HUES6 (cell line): ENCODE data around the gene SLC7A14.

Source experiments
- H3K27ac ChIP-seq: 2 replicates; pipeline ENCODE4 v1.7.0; 2013; ENCODE audit warnings: low read depth, mild to moderate bottlenecking, low read length, inconsistent platforms
- H3K27me3 ChIP-seq: 2 replicates; pipeline ENCODE4 v1.6.1; 2013; ENCODE audit warnings: low read length; ENCODE audit not compliant: control insufficient read depth, insufficient read depth
- H3K36me3 ChIP-seq: 2 replicates; pipeline ENCODE4 v1.6.1; 2013; ENCODE audit warnings: low read length; ENCODE audit not compliant: control insufficient read depth, insufficient read depth
- H3K4me1 ChIP-seq: 2 replicates; pipeline ENCODE4 v1.6.1; 2013; ENCODE audit warnings: low read length; ENCODE audit not compliant: control insufficient read depth, insufficient read depth
- H3K4me3 ChIP-seq: 2 replicates; pipeline ENCODE4 v1.5.1; 2013; ENCODE audit warnings: low read depth, low read length
- H3K9ac ChIP-seq: one replicate; pipeline ENCODE4 v1.6.1; 2013; ENCODE audit warnings: mild to moderate bottlenecking, low read length
- H3K9me3 ChIP-seq: 2 replicates; pipeline ENCODE4 v1.6.1; 2013; ENCODE audit warnings: low read depth, low read length; ENCODE audit not compliant: control insufficient read depth, insufficient read depth

Gene SLC7A14

GRCh38 chr3:170611751-170612150 lies 25.9 kb upstream of the SLC7A14 start:
- H3K27me3 ChIP-seq: no peaks in the 10 kb centered on the region
- no peak overlapping the region for H3K9ac ChIP-seq
- no peaks in the 10 kb centered on the region for H3K36me3 ChIP-seq
- H3K9me3 ChIP-seq: no peaks in the 10 kb centered on the region
- no peaks in the 10 kb centered on the region for H3K4me1 ChIP-seq
- H3K4me3 ChIP-seq: no peak overlapping the region
- no peak overlapping the region for H3K27ac ChIP-seq

- no peaks in the 10 kb centered on the region for H3K36me3 ChIP-seq
- H3K27ac ChIP-seq: no peak overlapping the region
- H3K9me3 ChIP-seq: no peaks in the 10 kb centered on the region
- H3K27me3 ChIP-seq: no peaks in the 10 kb centered on the region
- no peak overlapping the region for H3K9ac ChIP-seq
- no peaks in the 10 kb centered on the region for H3K4me1 ChIP-seq
- no peak overlapping the region for H3K4me3 ChIP-seq
Measured at GRCh38 chr3:170610321-170610884, 24.5 kb upstream of the SLC7A14 start.

- Histone ChIP-seq H3K4me1 (no peaks in the 10 kb centered on the region), H3K36me3 (no peaks in the 10 kb centered on the region), H3K9ac (no peak overlapping the region), H3K27ac (no peak overlapping the region), H3K4me3 (no peak overlapping the region), H3K9me3 (no peaks in the 10 kb centered on the region), H3K27me3 (no peaks in the 10 kb centered on the region)
Measured at GRCh38 chr3:170608475-170608874, 22.6 kb upstream of the SLC7A14 start.

GRCh38 chr3:170606675-170607074 lies 20.8 kb upstream of the SLC7A14 start:
- no peak overlapping the region for H3K9ac ChIP-seq
- H3K36me3 ChIP-seq: no peaks in the 10 kb centered on the region
- no peaks in the 10 kb centered on the region for H3K9me3 ChIP-seq
- no peaks in the 10 kb centered on the region for H3K27me3 ChIP-seq
- no peak overlapping the region for H3K27ac ChIP-seq
- no peak overlapping the region for H3K4me3 ChIP-seq
- H3K4me1 ChIP-seq: no peaks in the 10 kb centered on the region

GRCh38 chr3:170605490-170605889 lies 19.6 kb upstream of the SLC7A14 start:
- Histone ChIP-seq H3K4me3 (no peak overlapping the region), H3K36me3 (no peaks in the 10 kb centered on the region), H3K27me3 (no peaks in the 10 kb centered on the region), H3K9ac (no peak overlapping the region), H3K4me1 (no peaks in the 10 kb centered on the region), H3K9me3 (no peaks in the 10 kb centered on the region), H3K27ac (no peak overlapping the region)

GRCh38 chr3:170603770-170604510 lies 18.1 kb upstream of the SLC7A14 start:
- no peak overlapping the region for H3K9ac ChIP-seq
- H3K36me3 ChIP-seq: no peaks in the 10 kb centered on the region

GRCh38 chr3:170602556-170602955 lies 16.7 kb upstream of the SLC7A14 start:
- no peaks in the 10 kb centered on the region for H3K27me3 ChIP-seq
- H3K4me1 ChIP-seq: no peaks in the 10 kb centered on the region
- H3K36me3 ChIP-seq: no peaks in the 10 kb centered on the region
- no peak overlapping the region for H3K27ac ChIP-seq
- H3K9me3 ChIP-seq: no peaks in the 10 kb centered on the region
- no peak overlapping the region for H3K9ac ChIP-seq
- no peak overlapping the region for H3K4me3 ChIP-seq

More at GRCh38 chr3:170603770-170604510, 18.1 kb upstream of the SLC7A14 start:
- no peaks in the 10 kb centered on the region for H3K4me1 ChIP-seq
- H3K27ac ChIP-seq: no peak overlapping the region
- no peak overlapping the region for H3K4me3 ChIP-seq
- no peaks in the 10 kb centered on the region for H3K9me3 ChIP-seq
- no peaks in the 10 kb centered on the region for H3K27me3 ChIP-seq

GRCh38 chr3:170600005-170600624 lies 14.2 kb upstream of the SLC7A14 start:
- no peak overlapping the region for H3K9ac ChIP-seq
- no peak overlapping the region for H3K4me3 ChIP-seq
- H3K4me1 ChIP-seq: no peaks in the 10 kb centered on the region
- H3K27me3 ChIP-seq: no peaks in the 10 kb centered on the region
- H3K27ac ChIP-seq: no peak overlapping the region
- H3K9me3 ChIP-seq: no peaks in the 10 kb centered on the region
- no peaks in the 10 kb centered on the region for H3K36me3 ChIP-seq

- no peaks in the 10 kb centered on the region for H3K9me3 ChIP-seq
- no peak overlapping the region for H3K27ac ChIP-seq
- H3K36me3 ChIP-seq: no peaks in the 10 kb centered on the region
- no peak overlapping the region for H3K4me3 ChIP-seq
- H3K9ac ChIP-seq: no peak overlapping the region
- H3K4me1 ChIP-seq: no peaks in the 10 kb centered on the region
- no peaks in the 10 kb centered on the region for H3K27me3 ChIP-seq
Measured at GRCh38 chr3:170599091-170599490, 13.2 kb upstream of the SLC7A14 start.

GRCh38 chr3:170598091-170598502 lies 12.2 kb upstream of the SLC7A14 start:
- no peak overlapping the region for H3K4me3 ChIP-seq
- no peaks in the 10 kb centered on the region for H3K4me1 ChIP-seq
- no peak overlapping the region for H3K27ac ChIP-seq
- H3K36me3 ChIP-seq: no peaks in the 10 kb centered on the region
- no peaks in the 10 kb centered on the region for H3K9me3 ChIP-seq
- peaks cover 4% of the 10 kb centered on the region; the same call in 1 of the 2 replicates for H3K27me3 ChIP-seq
- H3K9ac ChIP-seq: no peak overlapping the region

GRCh38 chr3:170594528-170594927 lies 8.7 kb upstream of the SLC7A14 start:
- Histone ChIP-seq H3K36me3 (no peaks in the 10 kb centered on the region), H3K27me3 (peaks cover 4% of the 10 kb centered on the region; the same call in 1 of the 2 replicates), H3K4me1 (peaks cover 9% of the 10 kb centered on the region; the same call in 1 of the 2 replicates), H3K4me3 (no peak overlapping the region), H3K27ac (no peak overlapping the region), H3K9me3 (no peaks in the 10 kb centered on the region), H3K9ac (no peak overlapping the region)
